Bronchial epithelial cell (primary cell): Measurements from ENCODE around the gene RILPL2. TPM values are rescaled to one million over a fixed set of nuclear protein-coding genes. Genes with fewer than 3 reads are reported as not detected.

Source experiments
- DNase-seq: peaks from one replicate; pipeline ENCODE4 v3.0.0-alpha.2; 2010; ENCODE audit warnings: low read depth
- FAIRE-seq: peaks from 2 replicates; lab custom pipeline; 2011; peaks lifted over from hg19 to GRCh38; lab: Jason Lieb, UNC
- H3K27me3 ChIP-seq: 2 replicates; pipeline ENCODE4 v1.5.1; 2011; ENCODE audit warnings: low read length; ENCODE audit not compliant: control insufficient read depth, insufficient read depth
- H3K36me3 ChIP-seq: 2 replicates; pipeline ENCODE4 v1.5.1; 2011; ENCODE audit warnings: low read length; ENCODE audit not compliant: control insufficient read depth, insufficient read depth
- H3K4me3 ChIP-seq: 2 replicates; pipeline ENCODE4 v1.5.1; 2011; ENCODE audit warnings: mild to moderate bottlenecking, low read depth, low read length, control low read depth
- CTCF ChIP-seq: IDR thresholded peaks from 2 replicates; pipeline ENCODE4 v1.5.1; 2011; ENCODE audit warnings: mild to moderate bottlenecking, moderate library complexity, low read length, control low read depth, inconsistent platforms; ENCODE audit not compliant: insufficient read depth, severe bottlenecking
- total RNA-seq: library from RNA; depleted of rRNA; stranded (reverse); fragments of >200 nt; gene quantifications from 2 replicates; pipeline ENCODE4 v1.2.1, GENCODE V29; 2014

Gene RILPL2
- total RNA-seq, 1 donor from 2014 or later: 3.9 TPM

- no peak overlapping the region for H3K4me3 ChIP-seq
- no peaks in the 10 kb centered on the region for H3K36me3 ChIP-seq
- no peak for TF ChIP-seq CTCF
- FAIRE-seq (no peak), DNase-seq (no peak)
- no peaks in the 10 kb centered on the region for H3K27me3 ChIP-seq
These were observed 9.8 kb upstream of the RILPL2 start for GRCh38 chr12:123446333-123446713.

- FAIRE-seq (no peak), DNase-seq (no peak)
- Histone ChIP-seq H3K27me3 (no peaks in the 10 kb centered on the region), H3K36me3 (no peaks in the 10 kb centered on the region), H3K4me3 (no peak overlapping the region)
- no peak for TF ChIP-seq CTCF
These were observed 9.2 kb upstream of the RILPL2 start for GRCh38 chr12:123445388-123446332.

- H3K27me3 ChIP-seq: no peaks in the 10 kb centered on the region
- FAIRE-seq (no peak), DNase-seq (peak; percentile 86)
- TF ChIP-seq CTCF: no peak
- H3K36me3 ChIP-seq: no peaks in the 10 kb centered on the region
- H3K4me3 ChIP-seq: no peak overlapping the region
These were observed 7.9 kb upstream of the RILPL2 start for GRCh38 chr12:123444092-123445026.

GRCh38 chr12:123442774-123443173 is 6.3 kb upstream of the RILPL2 start:
- FAIRE-seq (no peak), DNase-seq (no peak)
- H3K27me3 ChIP-seq: no peaks in the 10 kb centered on the region
- no peaks in the 10 kb centered on the region for H3K36me3 ChIP-seq
- TF ChIP-seq CTCF: no peak
- no peak overlapping the region for H3K4me3 ChIP-seq

GRCh38 chr12:123441523-123442164 is 5.2 kb upstream of the RILPL2 start:
- FAIRE-seq (no peak), DNase-seq (no peak)
- Histone ChIP-seq H3K27me3 (no peaks in the 10 kb centered on the region), H3K36me3 (no peaks in the 10 kb centered on the region), H3K4me3 (no peak overlapping the region)
- TF ChIP-seq CTCF: no peak
